Skin of body (tissue), 2 donors: ENCODE results near the gene PDE4D. TPM values are rescaled to one million over a fixed set of nuclear protein-coding genes. Genes with fewer than 3 reads are reported as not detected.
A peak's percentile ranks its signal among the peaks of the same experiment; 100 is the strongest.
"Not testable (repeated sequence)": the region's sequence is repeated elsewhere in the genome, so short reads cannot be mapped to it uniquely, and the experiment has no call there.

ENCODE experiments used
- DNase-seq: peaks from one replicate; lab custom pipeline; 2025; lab: John Stamatoyannopoulos, UW
- total RNA-seq: library from RNA; depleted of rRNA; stranded (reverse); fragments of >200 nt; gene quantifications from one replicate; pipeline ENCODE4 v1.2.3, GENCODE V29; 2014

The PDE4D gene
- total RNA-seq, 1 donor from 2014 or later = 39.7 TPM

GRCh38 chr5:59799668-59800346 is 93.7 kb downstream of the PDE4D start:
- DNase-seq = peak; percentile 77

DNA sequence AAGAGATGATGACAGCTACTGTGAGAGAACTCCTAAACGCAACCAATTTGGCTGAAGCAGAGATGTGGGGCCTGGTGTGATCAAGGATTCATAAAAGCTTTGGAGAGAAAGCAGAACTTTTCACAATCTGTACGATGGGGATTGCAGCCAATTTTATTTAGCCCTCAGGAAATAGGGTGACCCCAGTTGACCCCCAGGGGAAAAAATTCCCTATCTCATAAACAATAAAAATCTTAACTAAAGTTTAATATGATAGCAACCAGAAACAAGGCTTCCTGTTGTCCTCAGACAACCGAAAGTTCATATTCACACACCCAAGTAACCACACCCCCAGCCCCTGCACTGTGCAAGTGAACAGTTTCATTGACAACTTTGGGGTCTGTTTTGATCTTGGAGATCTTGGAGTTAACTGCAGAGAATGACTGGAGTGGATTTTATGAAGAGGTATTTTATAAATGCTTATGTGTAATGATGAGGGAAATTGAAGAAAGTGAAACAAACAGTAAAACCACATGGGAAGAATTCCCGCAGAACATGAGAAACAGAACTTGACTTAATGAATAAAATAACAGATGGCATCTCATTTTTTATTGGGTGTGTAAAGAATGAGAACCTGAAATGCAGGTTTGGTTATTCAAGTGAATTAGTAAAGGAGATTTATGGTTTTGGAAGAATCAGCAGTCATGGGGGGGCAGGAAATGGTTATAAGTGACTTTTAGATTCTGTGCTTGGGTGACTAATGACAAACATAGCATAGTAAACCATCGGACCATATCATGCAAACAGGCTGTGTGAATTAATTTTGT is 94.5 kb downstream of the PDE4D start:
- peak; percentile 83 for DNase-seq

DNA sequence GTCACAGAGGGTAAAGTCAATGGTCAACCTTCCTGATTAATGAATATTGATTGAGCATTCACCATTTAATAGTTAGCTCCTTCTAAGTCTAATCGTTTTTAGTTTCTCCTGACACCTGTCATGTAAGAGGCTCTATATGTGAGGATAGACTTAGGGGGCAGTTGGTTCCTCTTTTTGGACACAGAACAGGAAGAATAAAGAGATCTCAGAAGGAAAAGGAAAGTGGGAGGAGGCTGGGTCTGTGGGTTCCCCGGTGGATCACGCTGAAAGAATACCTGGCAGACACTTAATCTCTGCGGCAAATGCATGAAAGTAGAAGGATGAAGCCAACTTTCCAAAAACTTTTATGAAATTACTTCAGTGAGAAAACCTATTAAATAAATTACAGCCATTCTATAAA is 98.4 kb downstream of the PDE4D start:
- DNase-seq = no peak

DNA sequence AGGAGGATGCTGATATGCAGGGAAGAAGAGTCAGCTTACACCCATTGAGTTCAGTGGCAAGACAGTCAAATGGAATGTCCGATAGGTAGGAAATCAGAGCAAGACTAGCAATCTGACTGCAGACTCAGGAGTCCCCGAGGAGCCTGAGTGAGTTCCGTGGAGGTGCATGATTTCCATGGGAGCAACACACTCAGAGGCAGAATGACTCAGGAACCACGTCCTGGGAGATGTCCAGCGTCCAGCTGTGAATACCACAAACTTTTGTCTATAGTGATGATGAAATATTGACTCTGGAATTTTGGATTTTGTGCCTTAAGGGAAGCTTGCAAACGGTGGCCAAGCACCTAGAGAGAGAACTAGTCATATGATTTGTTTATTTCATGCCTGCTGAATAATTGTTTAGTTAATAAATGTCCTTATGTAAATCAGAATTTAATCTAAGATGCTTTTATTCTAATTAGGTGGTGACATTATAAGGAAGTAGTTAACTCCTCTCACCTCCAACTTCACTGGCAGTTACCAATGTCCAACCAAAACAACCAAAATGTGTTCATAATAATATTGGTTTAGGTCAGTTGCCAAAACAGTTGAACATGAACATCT is 100.4 kb downstream of the PDE4D start:
- DNase-seq = no peak

- DNase-seq = no peak
These were observed 101.9 kb downstream of the PDE4D start for GRCh38 chr5:59791617-59792016.

- DNase-seq = no peak
These were observed 102.6 kb downstream of the PDE4D start for GRCh38 chr5:59790776-59791475.

- no peak for DNase-seq
These were observed 103.2 kb downstream of the PDE4D start for GRCh38 chr5:59790376-59790775.

DNA sequence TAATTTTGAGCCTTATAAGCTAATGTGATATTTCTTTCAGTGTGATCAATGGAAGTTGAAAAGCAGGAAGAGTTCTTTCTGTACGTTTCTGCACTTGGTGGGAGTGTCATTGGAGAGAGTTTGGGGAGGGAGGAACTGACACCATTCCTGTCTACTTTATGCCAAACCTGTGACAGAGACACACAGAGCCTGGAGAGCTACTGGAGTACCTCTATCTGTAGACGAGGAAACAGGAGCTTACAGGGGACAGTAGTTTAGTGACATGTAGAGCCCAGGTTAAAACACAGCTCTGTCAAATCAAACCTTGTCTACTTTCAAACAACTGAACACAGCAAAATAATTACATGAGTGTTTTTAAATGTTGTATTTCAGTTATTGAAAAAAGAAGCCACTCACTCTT is 103.6 kb downstream of the PDE4D start:
- DNase-seq = no peak

GRCh38 chr5:59789197-59789596 is 104.3 kb downstream of the PDE4D start:
- DNase-seq = peak; percentile 79

GRCh38 chr5:59786334-59786805 is 107.2 kb downstream of the PDE4D start:
- DNase-seq = no peak

DNA sequence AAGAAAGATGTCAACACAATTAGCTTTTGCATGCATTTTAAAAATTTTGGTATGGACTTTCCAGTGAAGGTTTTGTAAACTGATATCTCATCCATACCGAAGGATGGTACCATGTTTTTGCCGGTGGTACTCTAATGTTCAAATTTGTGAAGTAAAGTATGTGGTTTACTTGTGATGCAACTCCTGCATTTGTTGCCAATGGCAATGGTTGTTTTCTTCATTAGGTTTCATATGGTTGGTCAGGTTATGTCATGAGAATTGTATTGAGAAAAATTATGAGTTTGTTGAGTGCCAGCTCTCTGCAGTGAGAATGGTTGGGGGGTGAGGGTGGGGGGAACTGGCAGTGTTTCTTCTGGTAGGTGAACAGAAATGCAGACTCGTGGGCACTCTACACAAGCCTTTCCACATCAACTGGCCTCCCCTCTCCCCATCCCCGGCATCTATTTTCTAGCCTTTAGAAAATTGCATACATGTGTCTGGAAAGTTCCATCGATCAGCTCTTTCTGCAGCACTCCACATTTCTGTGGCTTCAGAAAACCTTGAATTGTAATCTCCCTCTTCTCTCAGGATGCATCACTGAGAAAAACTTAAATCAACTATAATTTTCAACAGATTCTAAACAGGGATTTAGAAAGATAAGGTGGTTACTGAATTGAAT is 107.7 kb downstream of the PDE4D start:
- no peak for DNase-seq

- DNase-seq = not testable (repeated sequence)
These were observed 108.8 kb downstream of the PDE4D start for GRCh38 chr5:59784708-59785107.

DNA sequence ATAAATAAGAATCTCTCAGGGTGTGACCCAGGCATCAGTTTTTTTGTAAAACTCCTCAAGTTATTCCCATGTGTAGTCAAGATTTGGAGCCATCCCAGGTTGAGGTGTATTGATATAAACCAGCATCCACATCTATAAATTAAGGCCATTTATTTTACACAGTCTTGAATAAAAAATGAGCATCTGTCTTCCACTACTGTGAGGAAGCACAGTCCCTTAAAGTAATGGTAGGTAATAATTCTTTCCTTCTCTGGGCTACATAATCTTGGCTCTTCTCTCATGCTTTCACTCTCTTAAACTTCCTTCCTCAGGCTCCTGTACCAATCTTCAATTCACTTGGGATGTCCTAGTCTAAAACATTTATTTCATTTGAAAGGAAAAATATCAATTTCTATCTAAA is 110.3 kb downstream of the PDE4D start:
- no peak for DNase-seq

GRCh38 chr5:59782856-59783255 is 110.7 kb downstream of the PDE4D start:
- no peak for DNase-seq

GRCh38 chr5:59779453-59779852 is 114.1 kb downstream of the PDE4D start:
- no peak for DNase-seq

- no peak for DNase-seq
These were observed 116.5 kb downstream of the PDE4D start for GRCh38 chr5:59777028-59777427.

DNA sequence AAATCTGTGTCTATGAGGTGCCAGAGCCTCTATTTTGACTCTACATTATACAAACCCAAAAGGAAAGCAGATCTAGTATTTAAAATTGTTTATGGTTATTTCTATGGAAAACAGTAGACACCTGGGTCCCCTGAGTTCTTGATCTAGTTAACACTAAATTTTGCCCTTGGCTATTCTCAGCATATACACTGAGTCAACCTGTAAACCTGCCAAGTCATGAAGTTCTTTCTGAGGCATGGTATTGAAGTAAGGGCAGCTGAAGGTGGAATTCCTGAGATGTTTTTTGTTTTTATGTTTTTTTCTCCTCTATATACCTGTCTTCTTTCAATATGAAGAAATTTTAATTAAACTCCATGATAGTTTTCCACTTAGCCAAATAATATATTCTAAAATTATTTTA is 120.2 kb downstream of the PDE4D start:
- no peak for DNase-seq

DNA sequence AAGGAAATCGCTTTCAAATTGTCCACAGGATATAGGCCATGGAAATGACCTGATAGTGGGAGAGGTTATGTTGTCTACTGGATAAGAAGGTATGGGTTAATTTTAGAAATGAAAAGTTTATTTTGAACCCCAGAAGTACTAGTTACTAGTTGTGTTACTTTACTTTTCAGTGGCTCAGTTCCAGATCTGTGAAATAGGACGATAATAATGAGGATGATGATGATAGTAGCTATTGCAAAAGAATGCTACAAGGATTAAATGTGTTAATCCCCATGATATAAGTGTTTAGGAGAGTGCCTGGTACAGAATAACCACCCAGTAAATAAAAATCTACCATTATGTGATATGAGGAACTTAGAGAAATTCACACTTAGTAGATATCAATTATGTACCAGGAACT is 120.8 kb downstream of the PDE4D start:
- DNase-seq = no peak

- no peak for DNase-seq
These were observed 121.3 kb downstream of the PDE4D start for GRCh38 chr5:59772206-59772605.

DNA sequence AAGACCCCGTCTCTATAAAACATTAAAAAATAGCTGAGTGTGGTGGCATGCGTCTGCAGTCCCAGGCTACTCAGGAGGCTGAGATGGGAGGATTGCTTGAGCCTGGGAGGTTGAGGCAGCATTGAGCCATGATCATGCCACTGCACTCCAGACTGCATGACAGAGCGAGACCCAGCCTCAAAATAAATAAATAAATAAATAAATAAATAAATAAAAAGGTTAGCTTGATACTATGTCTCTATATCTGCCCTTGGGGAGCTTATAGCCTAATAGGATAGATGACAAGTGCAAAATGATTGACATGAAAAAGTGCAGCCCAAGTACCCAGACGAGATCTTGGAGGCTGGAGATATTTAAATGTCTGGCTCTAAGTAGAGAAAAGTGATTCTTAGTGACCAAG is 122.6 kb downstream of the PDE4D start:
- DNase-seq = no peak

DNA sequence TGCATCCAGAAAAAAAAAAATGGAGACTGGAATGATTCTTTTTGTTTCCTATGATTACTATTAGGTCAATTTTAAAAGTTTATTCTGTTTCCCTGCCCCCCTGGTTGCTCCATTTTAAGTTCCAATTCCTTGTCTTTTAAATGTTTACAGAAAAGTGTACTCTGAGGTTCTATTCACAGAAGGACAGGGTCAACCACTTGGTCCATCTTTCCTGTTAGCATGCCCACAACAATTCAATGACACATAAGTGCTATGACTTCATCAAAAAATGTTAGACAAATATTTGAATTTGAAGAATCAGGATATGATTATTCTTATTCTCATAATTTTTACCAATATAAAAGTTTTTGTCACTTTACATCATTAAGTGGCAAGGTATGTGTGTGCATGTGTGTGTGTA is 123.7 kb downstream of the PDE4D start:
- DNase-seq = no peak
